DLD1 (cell line): Measurements from ENCODE around the gene SLC8B1.

Experiments used
- in situ Hi-C: cut with HindIII; loops from 2 replicates; pipeline ENCODE4 v1.10.0; 2017; ENCODE audit warnings: low sequenced_read_pairs

The SLC8B1 gene

DNA sequence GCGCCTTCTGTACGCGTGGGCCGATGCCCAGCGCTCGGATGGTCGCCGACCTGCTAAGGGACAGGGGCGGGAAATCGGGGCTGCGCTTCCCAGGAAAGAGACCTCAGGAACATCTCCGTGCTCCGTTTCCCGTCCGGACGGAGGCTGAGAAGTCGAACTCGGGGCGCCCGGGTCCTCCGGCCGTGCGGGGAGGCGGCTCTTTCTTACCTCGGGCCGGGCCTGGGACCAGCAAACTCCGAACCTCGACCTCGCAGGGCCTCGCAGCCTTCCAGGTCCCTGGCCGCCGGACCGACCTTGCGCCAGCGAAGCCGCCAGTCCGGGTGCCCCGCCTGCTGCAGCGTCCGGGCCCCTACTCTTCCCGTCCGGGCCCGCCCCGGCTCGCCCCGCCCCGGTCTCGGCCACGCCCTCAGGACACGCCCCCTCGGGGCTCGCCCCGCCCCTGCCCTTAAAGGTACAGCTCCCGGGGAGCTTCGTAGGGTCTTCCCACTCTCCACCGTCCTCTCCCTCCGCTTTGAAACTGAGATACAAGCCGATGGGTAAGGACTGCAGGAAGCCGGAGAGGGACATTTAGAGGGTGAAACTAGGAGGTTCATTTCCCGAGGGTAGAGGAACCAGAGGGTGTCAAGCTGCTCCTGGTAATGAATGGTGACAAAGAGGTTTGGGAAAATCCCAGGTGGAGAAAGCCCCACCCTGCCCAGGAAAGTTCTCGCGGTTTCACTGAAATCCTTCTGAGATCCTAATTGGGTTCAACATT, at the start of gene SLC8B1:
Gene SLC8B1 (minus strand): TSS at position 324 of the 754 bp plus-strand sequence. CDS start 2,231 bp downstream, outside the sequence.
- in situ Hi-C loops = no loop called here

- in situ Hi-C loops = no loop called here
Measured at GRCh38 chr12:113382206-113382605, 47.3 kb upstream of the SLC8B1 start.

DNA sequence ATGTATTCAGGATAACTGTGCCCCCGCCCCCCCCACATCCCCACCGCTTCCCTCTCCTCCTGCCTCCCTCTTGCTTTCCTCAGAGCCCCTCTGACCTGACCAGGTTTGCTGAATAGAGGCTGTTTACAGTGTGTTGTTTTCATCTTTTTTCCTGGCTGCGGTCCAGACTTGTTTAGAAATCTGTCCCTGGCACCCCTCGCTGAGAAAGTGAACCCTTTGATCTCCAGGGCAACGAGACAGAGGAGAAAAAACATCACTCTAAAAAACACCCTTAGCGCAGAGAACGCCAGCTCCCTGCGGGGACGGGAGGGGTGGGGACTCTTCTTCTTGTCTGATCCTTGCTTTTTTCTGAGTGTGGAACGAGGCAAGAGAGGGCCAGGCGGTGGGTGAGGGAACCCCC, 46.3 kb upstream of the SLC8B1 start:
- in situ Hi-C loops = no loop called here

- in situ Hi-C loops = no loop called here
Measured at GRCh38 chr12:113378291-113378690, 43.4 kb upstream of the SLC8B1 start.

DNA sequence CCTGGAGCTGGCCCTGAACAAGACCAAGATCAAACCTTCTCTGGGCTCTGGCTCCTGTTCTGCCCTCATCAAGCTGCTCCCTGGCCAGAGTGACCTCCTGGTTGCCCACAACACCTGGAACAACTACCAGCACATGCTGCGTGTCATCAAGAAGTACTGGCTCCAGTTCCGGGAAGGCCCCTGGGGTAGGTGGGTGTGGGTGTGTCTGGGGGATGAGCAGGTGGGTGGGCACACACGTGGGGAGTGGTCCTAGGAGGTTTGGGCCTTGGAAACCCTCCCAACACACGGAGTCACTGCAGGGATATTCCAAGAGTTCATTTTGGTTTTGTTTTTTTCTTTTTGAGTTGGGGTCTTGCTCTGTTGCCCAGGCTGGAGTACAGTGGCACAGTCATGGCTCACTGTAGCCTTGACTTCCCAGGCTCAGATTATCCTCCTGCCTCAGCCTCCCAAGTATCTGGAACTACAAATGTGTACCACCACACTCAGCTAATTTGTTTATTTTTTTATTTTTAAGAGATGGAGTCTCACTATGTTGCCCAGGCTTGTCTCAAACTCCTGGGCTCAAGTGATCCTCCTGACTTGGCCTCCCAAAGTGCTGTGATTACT, 40.0 kb upstream of the SLC8B1 start:
- in situ Hi-C loops = no loop called here

DNA sequence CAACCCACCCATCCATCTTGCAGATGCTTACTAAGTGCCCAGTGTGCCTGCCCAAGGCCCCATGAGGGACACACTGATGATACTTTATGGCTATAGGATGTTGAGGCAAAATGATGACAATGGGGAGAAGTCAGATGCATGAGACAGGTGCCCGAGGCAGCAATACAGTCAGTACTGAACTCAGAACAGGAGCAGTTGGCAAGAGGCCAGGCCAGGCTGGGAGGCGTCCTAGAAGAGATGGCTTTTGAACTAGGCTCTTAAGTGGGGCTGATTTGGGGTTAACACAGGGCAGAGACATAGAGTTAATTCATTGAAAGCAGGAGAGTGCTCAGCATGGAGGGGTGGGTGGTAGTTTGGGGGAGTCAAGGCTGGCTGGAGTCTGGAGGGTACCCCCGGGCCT, 39.1 kb upstream of the SLC8B1 start:
- in situ Hi-C loops = no loop called here

- in situ Hi-C loops = no loop called here
Measured at GRCh38 chr12:113373440-113373839, 38.5 kb upstream of the SLC8B1 start.

- in situ Hi-C loops = no loop called here
Measured at GRCh38 chr12:113372371-113372770, 37.5 kb upstream of the SLC8B1 start.

- in situ Hi-C loops = no loop called here
Measured at GRCh38 chr12:113371808-113372207, 36.9 kb upstream of the SLC8B1 start.

- in situ Hi-C loops = no loop called here
Measured at GRCh38 chr12:113370923-113371682, 36.2 kb upstream of the SLC8B1 start.

GRCh38 chr12:113369391-113369985, 34.6 kb upstream of the SLC8B1 start:
- in situ Hi-C loops = no loop called here

- in situ Hi-C loops = no loop called here
Measured at GRCh38 chr12:113368331-113368730, 33.4 kb upstream of the SLC8B1 start.

DNA sequence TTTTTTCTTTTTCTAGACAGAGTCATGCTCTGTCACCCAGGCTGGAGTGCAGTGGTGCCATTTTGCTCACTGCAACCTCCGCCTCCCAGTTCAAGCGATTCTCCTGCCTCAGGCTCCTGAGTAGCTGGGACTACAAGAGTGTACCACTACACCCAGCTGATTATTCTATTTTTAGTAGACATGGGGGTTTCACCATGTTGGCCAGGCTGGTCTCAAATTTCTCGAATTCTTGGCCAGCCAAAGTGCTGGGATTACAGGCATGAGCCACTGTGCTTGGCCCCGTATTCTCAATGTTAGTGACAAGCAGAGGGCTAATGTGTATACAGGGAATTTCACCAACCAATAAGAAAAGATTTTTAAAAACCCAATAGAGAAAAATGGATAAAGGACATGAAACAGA, 31.9 kb upstream of the SLC8B1 start:
- in situ Hi-C loops = no loop called here

DNA sequence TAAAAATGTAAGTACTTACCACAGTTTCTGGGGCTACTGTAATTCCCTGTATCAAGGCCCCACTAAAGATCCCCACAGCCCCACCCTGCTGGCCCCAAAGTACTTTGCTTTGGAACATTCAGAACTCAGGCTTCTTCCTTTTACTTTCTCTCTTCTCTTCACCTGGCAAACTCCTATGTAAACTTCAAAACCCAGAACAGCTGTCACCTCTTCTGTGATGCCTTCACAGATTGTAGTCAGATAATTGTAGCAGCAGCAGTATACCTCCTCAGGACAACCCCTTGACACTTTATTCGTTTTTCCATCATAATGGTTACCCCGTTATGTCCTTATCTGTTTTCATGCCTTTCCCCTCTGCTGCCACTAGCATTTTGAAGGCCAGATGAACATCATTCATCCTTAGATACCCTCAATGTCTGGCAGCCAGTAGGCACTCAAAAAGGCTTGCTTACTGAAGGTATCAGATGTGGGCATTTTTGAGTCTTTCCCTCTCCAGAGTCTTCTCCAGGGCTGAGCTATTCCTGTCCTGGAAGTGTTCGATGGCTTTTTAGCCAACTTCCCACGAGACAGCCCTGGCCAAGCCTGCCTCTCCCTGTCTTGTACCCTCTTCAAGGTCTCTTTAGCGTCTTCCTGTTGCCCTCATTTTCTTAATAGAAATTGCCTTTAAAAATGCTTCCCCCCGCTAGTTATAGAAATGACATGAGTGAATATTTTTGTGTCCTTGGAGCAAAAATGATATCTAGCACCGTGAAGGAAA, 30.9 kb upstream of the SLC8B1 start:
- in situ Hi-C loops = no loop called here

DNA sequence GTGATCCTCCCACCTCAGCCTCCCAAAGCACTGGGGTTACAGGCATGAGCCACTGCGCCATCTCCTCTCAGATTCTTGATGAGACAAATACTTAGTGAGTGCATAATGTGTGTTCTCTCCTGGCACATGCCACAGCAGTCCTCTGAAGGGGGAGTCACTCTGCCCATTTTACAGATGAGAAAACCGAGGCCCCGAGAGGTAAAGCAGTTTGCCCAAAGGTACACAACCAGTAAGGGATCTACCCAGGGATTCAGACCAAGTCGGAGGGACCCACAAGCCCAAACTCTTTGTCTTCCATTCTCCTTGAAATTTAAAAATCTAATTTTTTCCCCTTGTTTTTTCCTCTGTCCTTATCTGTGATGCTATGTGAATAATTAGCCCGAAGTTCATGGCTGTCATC, 29.8 kb upstream of the SLC8B1 start:
- in situ Hi-C loops = no loop called here

- in situ Hi-C loops = no loop called here
Measured at GRCh38 chr12:113361574-113362370, 26.9 kb upstream of the SLC8B1 start.

GRCh38 chr12:113359939-113360748, 25.2 kb upstream of the SLC8B1 start:
- in situ Hi-C loops = no loop called here

DNA sequence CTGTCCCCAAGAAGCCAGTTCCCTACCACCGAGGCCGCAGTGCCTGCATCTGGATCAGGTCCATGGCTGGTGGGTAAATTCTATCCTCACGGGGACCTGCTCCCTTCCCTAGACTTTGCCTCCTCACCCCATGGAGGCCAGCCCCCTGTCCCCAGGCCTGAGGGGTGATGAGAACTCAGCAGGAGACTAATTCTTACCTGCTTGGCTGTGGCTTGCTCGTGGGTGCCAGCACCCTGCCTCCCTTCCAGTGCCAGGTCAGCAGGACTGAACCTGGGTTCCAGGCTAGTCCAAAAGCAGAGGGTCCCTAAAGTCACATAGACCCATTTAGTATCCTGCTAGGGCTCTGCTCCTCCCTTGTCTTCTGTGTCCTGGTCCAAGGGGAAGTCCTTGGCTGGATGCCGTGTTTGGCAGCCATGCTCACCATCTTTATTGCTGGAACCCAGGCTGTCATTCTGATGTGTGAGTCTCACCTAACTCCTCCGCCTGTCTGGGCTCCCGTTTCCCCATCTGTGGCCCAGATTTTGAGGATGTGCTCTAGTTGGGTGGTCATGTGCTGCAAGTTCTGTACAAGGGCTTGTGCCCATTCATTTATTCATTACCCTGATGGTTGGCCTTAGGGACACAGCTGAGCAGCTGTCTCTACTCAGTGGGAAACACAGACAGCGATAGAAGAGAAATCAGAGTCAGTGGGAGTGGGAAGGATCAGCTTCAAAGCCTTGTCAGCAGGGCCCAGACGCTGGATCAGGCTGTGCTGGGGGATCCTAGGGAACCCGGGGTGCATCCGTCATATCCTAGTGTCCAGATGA, 24.4 kb upstream of the SLC8B1 start:
- in situ Hi-C loops = no loop called here
